GM03348 (cell line): ENCODE data around the gene SOBP.
A peak's percentile ranks its signal among the peaks of the same experiment; 100 is the strongest.

Source experiments
- DNase-seq: peaks from one replicate; pipeline ENCODE4 v3.0.0; 2012; ENCODE audit warnings: low spot score

SOBP gene

GRCh38 chr6:107523794-107524193 is 33.9 kb downstream of the SOBP start:
- no peak for DNase-seq

GRCh38 chr6:107524626-107525025 is 34.7 kb downstream of the SOBP start:
- DNase-seq, result no peak

- DNase-seq, result no peak
These were observed 42.0 kb downstream of the SOBP start for GRCh38 chr6:107531868-107532267.

GRCh38 chr6:107532706-107533105 is 42.8 kb downstream of the SOBP start:
- DNase-seq, result no peak

GRCh38 chr6:107533415-107534059 is 43.6 kb downstream of the SOBP start:
- DNase-seq, result no peak

GRCh38 chr6:107534571-107535141 is 44.7 kb downstream of the SOBP start:
- peak; percentile 12 for DNase-seq

- DNase-seq, result no peak
These were observed 45.7 kb downstream of the SOBP start for GRCh38 chr6:107535626-107536025.

GRCh38 chr6:107536180-107536961 is 46.5 kb downstream of the SOBP start:
- DNase-seq, result no peak

- DNase-seq, result no peak
These were observed 47.6 kb downstream of the SOBP start for GRCh38 chr6:107537559-107537958.

GRCh38 chr6:107538856-107539387 is 49.0 kb downstream of the SOBP start:
- no peak for DNase-seq

- DNase-seq, result no peak
These were observed 49.5 kb downstream of the SOBP start for GRCh38 chr6:107539409-107539808.

- no peak for DNase-seq
These were observed 50.0 kb downstream of the SOBP start for GRCh38 chr6:107539849-107540464.

GRCh38 chr6:107540465-107540857 is 50.5 kb downstream of the SOBP start:
- no peak for DNase-seq

- no peak for DNase-seq
These were observed 52.3 kb downstream of the SOBP start for GRCh38 chr6:107542192-107542668.

GRCh38 chr6:107543088-107543487 is 53.2 kb downstream of the SOBP start:
- no peak for DNase-seq

GRCh38 chr6:107543567-107543966 is 53.6 kb downstream of the SOBP start:
- DNase-seq, result no peak

- DNase-seq, result no peak
These were observed 55.8 kb downstream of the SOBP start for GRCh38 chr6:107545763-107546162.

GRCh38 chr6:107546691-107547450 is 57.0 kb downstream of the SOBP start:
- no peak for DNase-seq

- DNase-seq, result no peak
These were observed 57.5 kb downstream of the SOBP start for GRCh38 chr6:107547451-107547840.

- no peak for DNase-seq
These were observed 60.4 kb downstream of the SOBP start for GRCh38 chr6:107550241-107550840.

GRCh38 chr6:107550906-107551305 is 61.0 kb downstream of the SOBP start:
- no peak for DNase-seq
